Ectodermal cell (in vitro differentiated cells): ENCODE results near the gene ABCG5. TPM values are rescaled to one million over a fixed set of nuclear protein-coding genes. Genes with fewer than 3 reads are reported as not detected.

Experiments used
- H3K27ac ChIP-seq: 2 replicates; pipeline ENCODE4 v1.7.0; 2013; ENCODE audit warnings: mild to moderate bottlenecking, low read depth, low read length; ENCODE audit not compliant: insufficient read depth, poor library complexity, severe bottlenecking
- H3K27me3 ChIP-seq: 2 replicates; pipeline ENCODE4 v1.7.0; 2013; ENCODE audit warnings: mild to moderate bottlenecking, low read length; ENCODE audit not compliant: insufficient read depth, control insufficient read depth, poor library complexity, severe bottlenecking
- H3K36me3 ChIP-seq: one replicate; pipeline ENCODE4 v1.7.0; 2013; ENCODE audit warnings: low read length; ENCODE audit not compliant: control insufficient read depth, insufficient read depth
- H3K4me1 ChIP-seq: one replicate; pipeline ENCODE4 v1.7.0; 2013; ENCODE audit warnings: low read length; ENCODE audit not compliant: control insufficient read depth, insufficient read depth
- H3K4me3 ChIP-seq: 2 replicates; pipeline ENCODE4 v1.7.0; 2013; ENCODE audit warnings: low read depth, low read length, control low read depth; ENCODE audit not compliant: insufficient read depth
- H3K9me3 ChIP-seq: 2 replicates; pipeline ENCODE4 v1.7.0; 2013; ENCODE audit warnings: mild to moderate bottlenecking, low read length, moderate library complexity; ENCODE audit not compliant: control insufficient read depth
- WGBS, 2 experiments: methylation state at CpG; one replicate each; pipeline ENCODE4 v1.1.7; 2013; ENCODE audit warnings: missing lambda C conversion rate in 2 of 2; 5-methylcytosine and 5-hydroxymethylcytosine counted together
- polyA plus RNA-seq, 4 experiments: library from polyadenylated mRNA; stranded (reverse); fragments of 50-300 nt; gene quantifications; one replicate each; pipeline ENCODE4 v1.2.3, GENCODE V29; 2013

The ABCG5 gene
- polyA plus RNA-seq (2013, experiment 1 of 4) = not detected
- polyA plus RNA-seq (2013, experiment 2 of 4) = not detected
- not detected for polyA plus RNA-seq (2013, experiment 3 of 4)
- polyA plus RNA-seq (2013, experiment 4 of 4) = not detected

- no peaks in the 10 kb centered on the region for H3K9me3 ChIP-seq
- H3K27me3 ChIP-seq = no peaks in the 10 kb centered on the region
- no peak within 1 kb of the TSS for H3K4me3 ChIP-seq
- no peaks in the 10 kb centered on the region for H3K4me1 ChIP-seq
- no peak within 1 kb of the TSS for H3K27ac ChIP-seq
- 92 to 93% methylated on average over 20 of the region's 20 CpGs for WGBS, 2 experiments
- H3K36me3 ChIP-seq = no peaks in the 10 kb centered on the region
Measured at GRCh38 chr2:43838560-43839267, at the start of gene ABCG5, which contains the start of gene ABCG8. Gene ABCG5, minus strand, starts transcription at chr2:43838839. Its CDS starts 160 bp downstream, at chr2:43838679. Gene ABCG8, plus strand, starts transcription at chr2:43838971. Its CDS starts 83 bp downstream, at chr2:43839054.

- no peaks in the 10 kb centered on the region for H3K9me3 ChIP-seq
- 95 to 98% methylated on average over 7 of the region's 7 CpGs for WGBS, 2 experiments
- H3K27ac ChIP-seq = no peak overlapping the region
- no peak overlapping the region for H3K4me3 ChIP-seq
- H3K27me3 ChIP-seq = no peaks in the 10 kb centered on the region
- H3K36me3 ChIP-seq = peaks cover 23% of the 10 kb centered on the region
- H3K4me1 ChIP-seq = no peaks in the 10 kb centered on the region
Measured at GRCh38 chr2:43887176-43887575, 48.5 kb upstream of the ABCG5 start.

GRCh38 chr2:43885132-43885632, 46.5 kb upstream of the ABCG5 start:
- Histone ChIP-seq H3K4me3 (no peak overlapping the region), H3K27me3 (no peaks in the 10 kb centered on the region), H3K27ac (no peak overlapping the region), H3K9me3 (no peaks in the 10 kb centered on the region), H3K36me3 (peaks cover 19% of the 10 kb centered on the region), H3K4me1 (no peaks in the 10 kb centered on the region)
- WGBS, 2 experiments = 88 to 89% methylated on average over 7 of the region's 7 CpGs

- Histone ChIP-seq H3K36me3 (peaks cover 19% of the 10 kb centered on the region), H3K4me3 (no peak overlapping the region), H3K9me3 (no peaks in the 10 kb centered on the region), H3K27me3 (no peaks in the 10 kb centered on the region), H3K4me1 (no peaks in the 10 kb centered on the region), H3K27ac (no peak overlapping the region)
- WGBS, 2 experiments = 90 to 98% methylated on average over 3 to 5 of the region's 5 CpGs
Measured at GRCh38 chr2:43884689-43885088, 46.0 kb upstream of the ABCG5 start.

DNA sequence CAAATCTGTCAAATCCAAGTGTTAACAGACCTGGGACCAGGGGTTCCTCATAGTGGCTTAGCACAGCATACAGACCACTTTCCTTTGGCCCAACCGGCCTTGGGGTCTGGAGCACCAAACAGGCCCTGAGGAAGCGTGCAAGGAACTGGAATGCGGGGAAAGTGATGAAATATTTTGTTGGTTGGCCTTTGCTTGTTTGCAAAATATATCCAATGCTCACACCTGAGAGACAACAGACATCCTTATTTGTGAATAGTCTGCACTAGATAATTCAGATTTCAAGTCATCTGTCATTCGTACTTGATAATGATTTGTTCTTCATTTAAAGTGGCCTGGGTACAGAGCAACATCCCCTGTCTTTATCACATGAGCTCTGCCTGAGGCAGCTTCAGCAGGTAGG, 43.7 kb upstream of the ABCG5 start:
- WGBS, 2 experiments = 89 to 95% methylated on average over 4 of the region's 4 CpGs

GRCh38 chr2:43880952-43881351, 42.3 kb upstream of the ABCG5 start:
- Histone ChIP-seq H3K4me3 (no peak overlapping the region), H3K27me3 (no peaks in the 10 kb centered on the region), H3K9me3 (no peaks in the 10 kb centered on the region), H3K36me3 (no peaks in the 10 kb centered on the region), H3K27ac (no peak overlapping the region), H3K4me1 (no peaks in the 10 kb centered on the region)
- 81 to 83% methylated on average over 4 to 5 of the region's 5 CpGs for WGBS, 2 experiments

More for the DNA sequence above, 43.7 kb upstream of the ABCG5 start:
- Histone ChIP-seq H3K27me3 (no peaks in the 10 kb centered on the region), H3K36me3 (peaks cover 6% of the 10 kb centered on the region), H3K4me3 (no peak overlapping the region), H3K4me1 (no peaks in the 10 kb centered on the region), H3K27ac (no peak overlapping the region), H3K9me3 (no peaks in the 10 kb centered on the region)

DNA sequence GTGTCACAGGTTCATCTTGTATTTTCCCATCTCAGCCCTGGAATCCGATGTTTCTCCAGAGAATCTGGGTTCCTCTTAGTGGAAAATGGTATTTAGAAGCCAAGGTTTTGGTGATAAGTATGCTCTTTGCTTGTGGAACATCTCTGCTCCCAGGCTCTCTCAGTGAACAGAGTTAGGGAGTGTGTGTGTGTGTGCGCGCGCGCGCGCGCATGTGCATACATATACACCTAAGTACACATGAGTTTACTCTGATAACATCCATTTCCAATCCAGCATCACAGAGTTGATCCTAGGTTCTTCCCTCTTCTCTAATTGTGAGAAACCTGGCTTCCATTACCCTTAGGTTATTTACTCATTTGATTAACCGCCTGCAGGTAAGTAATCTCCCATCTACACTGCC, 41.8 kb upstream of the ABCG5 start:
- WGBS, 2 experiments = 95 to 98% methylated on average over 5 to 8 of the region's 9 CpGs
- Histone ChIP-seq H3K27ac (no peak overlapping the region), H3K36me3 (no peaks in the 10 kb centered on the region), H3K4me1 (no peaks in the 10 kb centered on the region), H3K27me3 (no peaks in the 10 kb centered on the region), H3K9me3 (no peaks in the 10 kb centered on the region), H3K4me3 (no peak overlapping the region)

GRCh38 chr2:43879261-43879660, 40.6 kb upstream of the ABCG5 start:
- Histone ChIP-seq H3K4me1 (no peaks in the 10 kb centered on the region), H3K27ac (no peak overlapping the region), H3K4me3 (no peak overlapping the region), H3K27me3 (no peaks in the 10 kb centered on the region), H3K9me3 (no peaks in the 10 kb centered on the region), H3K36me3 (no peaks in the 10 kb centered on the region)
- 78 to 82% methylated on average over 5 of the region's 5 CpGs for WGBS, 2 experiments

DNA sequence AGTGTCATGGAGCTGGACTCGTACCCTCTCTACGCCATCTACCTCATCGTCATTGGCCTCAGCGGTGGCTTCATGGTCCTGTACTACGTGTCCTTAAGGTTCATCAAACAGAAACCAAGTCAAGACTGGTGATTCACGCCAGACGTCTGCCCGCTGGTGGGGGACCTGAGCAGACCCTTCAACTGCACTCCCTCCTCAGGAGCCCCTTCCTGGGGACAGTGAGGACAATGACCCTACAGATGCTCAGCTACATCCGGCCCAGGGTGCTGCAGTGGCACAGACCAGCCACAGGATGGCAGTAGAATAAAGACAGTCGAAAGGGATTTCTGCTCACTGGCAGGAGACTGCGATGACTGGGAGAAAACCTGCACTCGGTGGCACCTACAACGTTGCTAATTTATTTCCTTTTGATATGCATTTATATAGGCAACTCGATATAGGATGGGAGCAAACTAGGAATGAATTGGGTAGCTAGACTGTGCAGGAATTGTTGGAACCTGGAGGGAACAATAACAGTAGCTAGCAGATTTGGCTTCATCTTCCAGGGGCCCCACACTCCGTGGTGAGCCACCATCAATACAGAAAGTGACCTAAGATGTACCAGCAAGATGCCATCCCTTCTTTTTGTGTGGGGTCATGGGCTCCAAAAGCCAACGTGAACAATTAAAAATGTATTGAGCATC, 39.3 kb upstream of the ABCG5 start:
- no peaks in the 10 kb centered on the region for H3K36me3 ChIP-seq
- no peaks in the 10 kb centered on the region for H3K9me3 ChIP-seq
- H3K27me3 ChIP-seq = no peaks in the 10 kb centered on the region
- H3K27ac ChIP-seq = no peak overlapping the region
- H3K4me3 ChIP-seq = no peak overlapping the region
- no peaks in the 10 kb centered on the region for H3K4me1 ChIP-seq
- 49 to 52% methylated on average over 16 of the region's 16 CpGs for WGBS, 2 experiments

DNA sequence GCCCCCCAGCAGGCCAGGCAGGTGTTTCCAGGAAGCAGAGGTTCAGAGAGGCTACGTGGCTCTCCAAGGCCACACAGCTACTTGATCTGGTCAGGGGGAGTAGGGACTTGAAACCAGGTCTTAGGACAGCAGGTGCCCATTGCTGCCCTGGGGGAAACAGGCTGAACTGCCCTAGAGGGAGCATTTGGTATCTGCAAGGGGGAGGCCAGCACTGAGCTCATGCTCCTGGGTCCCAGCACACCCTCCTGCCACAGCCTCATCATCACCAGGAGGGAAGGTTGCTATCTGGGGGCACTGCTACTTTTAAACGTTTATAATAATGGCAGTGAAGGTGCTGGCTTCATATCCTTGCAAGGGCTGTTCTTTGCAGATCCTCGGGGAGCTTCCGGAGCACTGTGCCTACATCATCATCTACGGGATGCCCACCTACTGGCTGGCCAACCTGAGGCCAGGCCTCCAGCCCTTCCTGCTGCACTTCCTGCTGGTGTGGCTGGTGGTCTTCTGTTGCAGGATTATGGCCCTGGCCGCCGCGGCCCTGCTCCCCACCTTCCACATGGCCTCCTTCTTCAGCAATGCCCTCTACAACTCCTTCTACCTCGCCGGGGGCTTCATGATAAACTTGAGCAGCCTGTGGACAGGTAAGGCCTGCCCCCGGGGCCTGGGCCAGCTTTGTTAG, 36.3 kb upstream of the ABCG5 start:
- no peaks in the 10 kb centered on the region for H3K9me3 ChIP-seq

More for the DNA sequence above, 36.3 kb upstream of the ABCG5 start:
- H3K36me3 ChIP-seq = no peaks in the 10 kb centered on the region
- WGBS, 2 experiments = 92 to 93% methylated on average over 11 of the region's 11 CpGs
- no peaks in the 10 kb centered on the region for H3K4me1 ChIP-seq
- no peaks in the 10 kb centered on the region for H3K27me3 ChIP-seq
- no peak overlapping the region for H3K4me3 ChIP-seq
- H3K27ac ChIP-seq = no peak overlapping the region
